Astrocyte (in vitro differentiated cells and primary cell): ENCODE data around the gene PMS1.

Experiments
- CTCF ChIP-seq: IDR thresholded peaks from 2 replicates; pipeline ENCODE4 v1.5.1; 2011; ENCODE audit warnings: low read depth, mild to moderate bottlenecking, inconsistent platforms, low read length, moderate library complexity; ENCODE audit not compliant: insufficient read depth
- EZH2 ChIP-seq: IDR thresholded peaks from 2 replicates; pipeline ENCODE4 v1.6.1; 2012; ENCODE audit warnings: mild to moderate bottlenecking, low read length, inconsistent platforms; ENCODE audit not compliant: insufficient read depth

- TF ChIP-seq CTCF: no peak
- no peak for TF ChIP-seq EZH2
Observed at GRCh38 chr2:189900726-189901125, 116.5 kb downstream of the PMS1 start.
